Measurements from ENCODE around the gene RFXAP. TPM values are rescaled to one million over a fixed set of nuclear protein-coding genes. Genes with fewer than 3 reads are reported as not detected.
"Not testable (repeated sequence)": the region's sequence is repeated elsewhere in the genome, so short reads cannot be mapped to it uniquely, and the experiment has no call there.

Gene RFXAP, protein sequence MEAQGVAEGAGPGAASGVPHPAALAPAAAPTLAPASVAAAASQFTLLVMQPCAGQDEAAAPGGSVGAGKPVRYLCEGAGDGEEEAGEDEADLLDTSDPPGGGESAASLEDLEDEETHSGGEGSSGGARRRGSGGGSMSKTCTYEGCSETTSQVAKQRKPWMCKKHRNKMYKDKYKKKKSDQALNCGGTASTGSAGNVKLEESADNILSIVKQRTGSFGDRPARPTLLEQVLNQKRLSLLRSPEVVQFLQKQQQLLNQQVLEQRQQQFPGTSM
- polyA plus RNA-seq (2013, experiment 1 of 2) = 8.0 TPM
- 8.9 TPM for polyA plus RNA-seq (2013, experiment 2 of 2)

DNA sequence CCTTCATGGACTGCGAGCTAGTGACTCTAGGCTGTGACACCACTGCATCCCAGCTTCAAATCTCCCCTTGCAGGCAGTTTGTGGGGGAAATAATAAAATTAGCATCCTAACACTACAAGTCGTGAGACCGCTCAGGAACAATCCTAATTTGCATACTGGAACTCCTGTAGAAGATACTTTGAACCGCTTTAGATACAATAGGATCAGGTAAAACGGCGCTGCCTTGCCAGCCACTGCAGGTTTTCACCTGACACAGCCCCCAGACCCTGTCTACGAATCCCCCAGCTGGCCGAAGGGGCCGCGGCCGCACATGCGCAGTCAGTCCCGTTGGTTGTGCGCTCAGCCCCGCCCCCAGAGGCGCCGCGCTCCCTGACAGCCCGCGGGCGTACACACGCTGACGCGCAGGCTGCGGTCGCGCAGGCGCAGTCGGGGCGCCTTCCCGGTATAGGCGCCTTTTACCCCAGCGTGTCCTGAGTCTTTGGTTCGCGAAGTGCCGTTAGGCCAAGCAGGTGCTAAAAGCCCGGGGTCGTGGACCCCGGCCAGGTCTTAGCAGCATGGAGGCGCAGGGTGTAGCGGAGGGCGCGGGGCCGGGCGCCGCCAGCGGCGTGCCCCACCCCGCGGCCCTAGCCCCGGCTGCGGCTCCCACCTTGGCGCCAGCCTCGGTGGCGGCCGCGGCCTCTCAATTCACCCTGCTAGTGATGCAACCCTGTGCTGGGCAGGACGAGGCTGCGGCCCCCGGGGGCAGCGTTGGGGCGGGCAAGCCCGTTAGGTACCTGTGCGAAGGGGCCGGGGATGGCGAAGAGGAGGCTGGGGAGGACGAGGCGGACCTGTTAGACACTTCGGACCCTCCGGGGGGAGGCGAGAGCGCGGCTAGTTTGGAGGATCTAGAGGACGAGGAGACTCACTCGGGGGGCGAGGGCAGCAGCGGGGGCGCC, at the start of gene RFXAP:
RFXAP (plus strand) TSS at position 419 of the 935 bp plus-strand sequence; CDS start at position 555, 136 bp downstream.
- no peaks in the 10 kb centered on the region for H3K9me3 ChIP-seq (ENCODE audit: control insufficient read depth, low read length)
- H3K4me1 ChIP-seq (ENCODE audit: control insufficient read depth, insufficient read depth, low read length, poor library complexity, severe bottlenecking) = no peaks in the 10 kb centered on the region
- H3K36me3 ChIP-seq (ENCODE audit: control insufficient read depth, insufficient read depth, low read length) = no peaks in the 10 kb centered on the region
- 1% methylated on average over 61 to 63 of the region's 78 CpGs for WGBS, 2 experiments (ENCODE audit: insufficient coverage in 2 of 2)
- H3K4me3 ChIP-seq (ENCODE audit: extremely low read depth, insufficient read depth, low read length, poor library complexity, severe bottlenecking) = peak within 1 kb of the TSS; percentile 75
- no peak within 1 kb of the TSS for H3K27ac ChIP-seq (ENCODE audit: low read depth, low read length, severe bottlenecking)

GRCh38 chr13:36769545-36769944, 49.5 kb upstream of the RFXAP start:
- Histone ChIP-seq H3K4me3 (ENCODE audit: extremely low read depth, insufficient read depth, low read length, poor library complexity, severe bottlenecking) (no peak overlapping the region), H3K9me3 (ENCODE audit: control insufficient read depth, low read length) (peaks cover 17% of the 10 kb centered on the region), H3K27ac (ENCODE audit: low read depth, low read length, severe bottlenecking) (no peak overlapping the region), H3K4me1 (ENCODE audit: control insufficient read depth, insufficient read depth, low read length, poor library complexity, severe bottlenecking) (no peaks in the 10 kb centered on the region), H3K36me3 (ENCODE audit: control insufficient read depth, insufficient read depth, low read length) (no peaks in the 10 kb centered on the region)
- 87 to 100% methylated on average over 2 to 3 of the region's 4 CpGs for WGBS, 2 experiments (ENCODE audit: insufficient coverage in 2 of 2)

GRCh38 chr13:36770741-36771140, 48.3 kb upstream of the RFXAP start:
- Histone ChIP-seq H3K4me1 (ENCODE audit: control insufficient read depth, insufficient read depth, low read length, poor library complexity, severe bottlenecking) (peaks cover 6% of the 10 kb centered on the region), H3K27ac (ENCODE audit: low read depth, low read length, severe bottlenecking) (no peak overlapping the region), H3K36me3 (ENCODE audit: control insufficient read depth, insufficient read depth, low read length) (no peaks in the 10 kb centered on the region), H3K4me3 (ENCODE audit: extremely low read depth, insufficient read depth, low read length, poor library complexity, severe bottlenecking) (no peak overlapping the region), H3K9me3 (ENCODE audit: control insufficient read depth, low read length) (peaks cover 17% of the 10 kb centered on the region)
- 89% methylated on average over 1 of the region's 2 CpGs; no CpG with 5 or more reads in 1 of the 2 experiments for WGBS, 2 experiments (ENCODE audit: insufficient coverage in 2 of 2)

DNA sequence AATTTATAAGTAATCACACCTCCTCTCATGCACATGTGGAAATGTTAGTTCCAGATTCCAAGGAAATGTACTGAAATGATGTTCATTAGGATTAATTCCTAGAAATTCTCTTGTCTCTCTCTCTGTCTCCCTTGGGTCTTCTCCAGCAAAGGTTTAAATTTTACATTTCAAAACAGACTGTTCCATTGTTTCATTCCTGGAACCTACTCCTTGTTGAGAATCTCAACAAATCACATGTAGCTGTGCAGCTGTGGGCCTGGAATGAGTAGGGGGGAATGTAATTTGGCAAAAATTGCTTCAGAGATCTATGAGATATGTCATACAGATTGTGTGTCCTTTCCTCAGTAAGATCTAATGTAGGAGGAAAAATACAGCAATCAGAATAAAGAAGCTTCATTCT, 46.2 kb upstream of the RFXAP start:
- Histone ChIP-seq H3K4me3 (ENCODE audit: extremely low read depth, insufficient read depth, low read length, poor library complexity, severe bottlenecking) (no peak overlapping the region), H3K36me3 (ENCODE audit: control insufficient read depth, insufficient read depth, low read length) (no peaks in the 10 kb centered on the region), H3K27ac (ENCODE audit: low read depth, low read length, severe bottlenecking) (no peak overlapping the region), H3K4me1 (ENCODE audit: control insufficient read depth, insufficient read depth, low read length, poor library complexity, severe bottlenecking) (peaks cover 11% of the 10 kb centered on the region), H3K9me3 (ENCODE audit: control insufficient read depth, low read length) (peaks cover 3% of the 10 kb centered on the region)

- 88 to 94% methylated on average over 4 to 5 of the region's 5 CpGs for whole genome bisulfite sequencing, 2 experiments (ENCODE audit: insufficient coverage in 2 of 2)
- Histone ChIP-seq H3K4me3 (ENCODE audit: extremely low read depth, insufficient read depth, low read length, poor library complexity, severe bottlenecking) (no peak overlapping the region), H3K36me3 (ENCODE audit: control insufficient read depth, insufficient read depth, low read length) (no peaks in the 10 kb centered on the region), H3K27ac (ENCODE audit: low read depth, low read length, severe bottlenecking) (no peak overlapping the region), H3K9me3 (ENCODE audit: control insufficient read depth, low read length) (no peaks in the 10 kb centered on the region), H3K4me1 (ENCODE audit: control insufficient read depth, insufficient read depth, low read length, poor library complexity, severe bottlenecking) (peaks cover 24% of the 10 kb centered on the region)
Observed at GRCh38 chr13:36774931-36775330, 44.1 kb upstream of the RFXAP start.

GRCh38 chr13:36776175-36776574, 42.8 kb upstream of the RFXAP start:
- Histone ChIP-seq H3K27ac (ENCODE audit: low read depth, low read length, severe bottlenecking) (no peak overlapping the region), H3K4me1 (ENCODE audit: control insufficient read depth, insufficient read depth, low read length, poor library complexity, severe bottlenecking) (peaks cover 24% of the 10 kb centered on the region)

GRCh38 chr13:36778083-36778671, 40.8 kb upstream of the RFXAP start:
- H3K4me3 ChIP-seq (ENCODE audit: extremely low read depth, insufficient read depth, low read length, poor library complexity, severe bottlenecking) = peak overlapping the region; percentile 22
- 23 to 31% methylated on average over 2 to 3 of the region's 8 CpGs for WGBS, 2 experiments (ENCODE audit: insufficient coverage in 2 of 2)
- peaks cover 4% of the 10 kb centered on the region for H3K9me3 ChIP-seq (ENCODE audit: control insufficient read depth, low read length)
- peaks cover 24% of the 10 kb centered on the region for H3K4me1 ChIP-seq (ENCODE audit: control insufficient read depth, insufficient read depth, low read length, poor library complexity, severe bottlenecking)
- peak overlapping the region; percentile 98 for H3K27ac ChIP-seq (ENCODE audit: low read depth, low read length, severe bottlenecking)
- H3K36me3 ChIP-seq (ENCODE audit: control insufficient read depth, insufficient read depth, low read length) = no peaks in the 10 kb centered on the region

More at GRCh38 chr13:36776175-36776574, 42.8 kb upstream of the RFXAP start:
- H3K4me3 ChIP-seq (ENCODE audit: extremely low read depth, insufficient read depth, low read length, poor library complexity, severe bottlenecking) = no peak overlapping the region
- H3K36me3 ChIP-seq (ENCODE audit: control insufficient read depth, insufficient read depth, low read length) = no peaks in the 10 kb centered on the region
- H3K9me3 ChIP-seq (ENCODE audit: control insufficient read depth, low read length) = peaks cover 2% of the 10 kb centered on the region

DNA sequence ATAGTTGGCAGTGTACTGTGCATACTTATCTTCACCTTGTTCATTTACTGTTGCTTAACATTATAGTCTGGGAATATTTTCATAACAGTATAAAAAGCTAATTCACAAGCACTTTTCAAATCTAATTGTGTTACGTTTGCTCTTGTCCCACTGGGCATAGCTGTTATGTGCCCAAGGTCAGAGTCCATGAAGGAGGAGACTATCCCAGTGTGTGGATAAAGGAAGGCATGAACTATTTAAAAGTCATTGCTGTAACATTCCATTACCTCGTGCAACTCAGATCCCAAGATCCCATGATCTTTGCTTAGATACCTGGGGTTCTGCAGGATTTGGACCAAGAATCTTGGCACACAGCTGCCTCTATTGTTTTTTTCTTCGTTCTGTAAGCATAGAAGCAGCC, 35.1 kb upstream of the RFXAP start:
- Histone ChIP-seq H3K4me3 (ENCODE audit: extremely low read depth, insufficient read depth, low read length, poor library complexity, severe bottlenecking) (no peak overlapping the region), H3K36me3 (ENCODE audit: control insufficient read depth, insufficient read depth, low read length) (no peaks in the 10 kb centered on the region), H3K4me1 (ENCODE audit: control insufficient read depth, insufficient read depth, low read length, poor library complexity, severe bottlenecking) (peaks cover 10% of the 10 kb centered on the region), H3K27ac (ENCODE audit: low read depth, low read length, severe bottlenecking) (no peak overlapping the region), H3K9me3 (ENCODE audit: control insufficient read depth, low read length) (peaks cover 4% of the 10 kb centered on the region)
- 70 to 88% methylated on average over 1 of the region's 3 CpGs for WGBS, 2 experiments (ENCODE audit: insufficient coverage in 2 of 2)

DNA sequence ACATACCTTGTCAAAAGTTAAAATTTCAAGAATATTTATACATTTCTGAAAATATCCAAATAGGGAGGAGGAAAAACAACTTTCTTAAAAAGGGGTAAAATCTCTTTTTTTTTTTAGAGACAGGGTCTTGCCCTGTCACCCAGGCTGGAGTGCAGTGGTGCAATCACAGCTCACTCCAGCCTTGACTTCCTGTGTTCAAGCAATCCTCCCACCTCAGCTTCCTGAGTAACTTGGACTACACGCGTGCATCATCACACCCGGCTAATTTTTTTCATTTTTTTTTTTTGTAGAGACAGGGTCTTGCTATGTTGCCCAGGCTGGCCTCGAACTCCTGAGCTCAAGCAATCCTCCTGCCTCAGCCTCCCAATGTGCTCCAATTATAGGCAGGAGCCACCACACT, 32.8 kb upstream of the RFXAP start:
- not testable (repeated sequence) for H3K4me3 ChIP-seq (ENCODE audit: extremely low read depth, insufficient read depth, low read length, poor library complexity, severe bottlenecking); H3K4me1 ChIP-seq (ENCODE audit: control insufficient read depth, insufficient read depth, low read length, poor library complexity, severe bottlenecking); H3K36me3 ChIP-seq (ENCODE audit: control insufficient read depth, insufficient read depth, low read length); H3K9me3 ChIP-seq (ENCODE audit: control insufficient read depth, low read length); H3K27ac ChIP-seq (ENCODE audit: low read depth, low read length, severe bottlenecking)
- 80 to 92% methylated on average over 3 to 4 of the region's 4 CpGs for WGBS, 2 experiments (ENCODE audit: insufficient coverage in 2 of 2)

DNA sequence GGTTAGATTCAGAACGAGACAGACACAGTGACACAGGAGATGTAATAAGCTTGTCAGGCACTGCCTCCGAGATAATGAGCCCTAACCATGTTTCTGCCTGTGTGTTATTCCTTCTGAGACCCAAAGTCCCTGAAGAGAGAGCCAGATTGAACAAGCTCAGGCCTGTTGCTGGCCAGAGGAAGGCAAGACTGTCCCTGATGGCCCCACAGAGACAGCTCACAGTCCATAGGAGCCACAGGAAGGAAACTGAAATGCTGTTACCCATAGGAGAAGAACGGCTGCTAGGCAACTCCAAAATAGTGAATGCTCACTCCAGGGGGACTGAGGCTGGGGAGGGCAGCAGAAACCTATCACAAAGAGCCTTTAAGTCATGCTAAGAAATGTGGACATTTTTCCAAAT, 31.8 kb upstream of the RFXAP start:
- Histone ChIP-seq H3K27ac (ENCODE audit: low read depth, low read length, severe bottlenecking) (peak overlapping the region; percentile 41), H3K9me3 (ENCODE audit: control insufficient read depth, low read length) (no peaks in the 10 kb centered on the region), H3K36me3 (ENCODE audit: control insufficient read depth, insufficient read depth, low read length) (no peaks in the 10 kb centered on the region), H3K4me1 (ENCODE audit: control insufficient read depth, insufficient read depth, low read length, poor library complexity, severe bottlenecking) (peaks cover 4% of the 10 kb centered on the region), H3K4me3 (ENCODE audit: extremely low read depth, insufficient read depth, low read length, poor library complexity, severe bottlenecking) (no peak overlapping the region)
- 90 to 95% methylated on average over 3 of the region's 3 CpGs for WGBS, 2 experiments (ENCODE audit: insufficient coverage in 2 of 2)
